ENCODE data around the gene ACOXL. TPM values are rescaled to one million over a fixed set of nuclear protein-coding genes. Genes with fewer than 3 reads are reported as not detected.

The ACOXL gene
- total and polyA plus RNA-seq, 2 of the 8 experiments (the other 6 are each of a cell fraction or from before 2014, with no cell fraction given), result 11.4 to 20.6 TPM

DNA sequence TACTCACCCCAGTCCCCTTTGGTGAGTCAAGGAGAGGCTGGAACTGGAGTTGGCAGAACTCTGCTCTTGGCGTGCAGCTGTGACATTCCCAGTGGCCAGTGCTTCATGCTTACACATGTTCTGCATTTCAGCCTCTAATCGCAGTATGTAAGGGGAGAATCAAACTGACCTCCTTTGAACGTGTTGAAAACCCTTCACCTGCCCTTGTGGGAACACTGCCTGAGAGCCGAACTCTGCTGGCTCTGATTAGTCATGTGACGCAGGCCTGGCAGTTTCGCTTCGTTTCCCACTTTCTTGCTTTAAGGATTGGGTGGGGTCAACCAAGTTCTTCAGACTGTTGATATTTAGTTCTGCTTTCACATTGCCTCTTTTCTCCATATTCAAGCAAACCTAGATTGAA, 214.5 kb downstream of the ACOXL start:
- H3K18ac ChIP-seq (ENCODE audit: extremely low read depth, low read length), result no peak overlapping the region
- H3K14ac ChIP-seq (ENCODE audit: insufficient read length), result no peak overlapping the region
- H3K36me3 ChIP-seq (ENCODE audit: control insufficient read depth in 2 of 4, insufficient read depth in 4 of 4, low read length in 3 of 4), result no peaks in the 10 kb centered on the region
- H3K4ac ChIP-seq (replicated peaks; ENCODE audit: insufficient read length, low read depth, low read length), result no peak overlapping the region
- no peak overlapping the region for H2BK12ac ChIP-seq (ENCODE audit: low read depth, low read length)
- FAIRE-seq (no peak), DNase-seq (ENCODE audit: low read depth in 1 of 2, low spot score in 2 of 2) (no peak)
- H3K23ac ChIP-seq (ENCODE audit: insufficient read length), result no peak overlapping the region
- no peak overlapping the region for H2AFZ ChIP-seq (ENCODE audit: low read length)
- no peak overlapping the region for H2BK120ac ChIP-seq (replicated peaks; ENCODE audit: low read depth, low read length)
- H2BK5ac ChIP-seq (ENCODE audit: low read depth, low read length), result no peak overlapping the region
- H3K79me1 ChIP-seq (ENCODE audit: low read depth, low read length), result no peaks in the 10 kb centered on the region
- H3K9ac ChIP-seq (replicated peaks in 1 of 4; ENCODE audit: extremely low read depth in 1 of 4, low read depth in 3 of 4, low read length in 3 of 4), result no peak overlapping the region
- H3K9me3 ChIP-seq (ENCODE audit: insufficient read depth in 2 of 2, low read depth in 1 of 2, low read length in 1 of 2), result no peaks in the 10 kb centered on the region
- H2BK15ac ChIP-seq (ENCODE audit: low read length), result no peak overlapping the region
- no peak overlapping the region for H4K5ac ChIP-seq (ENCODE audit: insufficient read length, low read depth, low read length)
- no peaks in the 10 kb centered on the region for H3K79me2 ChIP-seq (ENCODE audit: control insufficient read depth in 1 of 2, insufficient read depth in 2 of 2, low read length in 2 of 2)
- H4K20me1 ChIP-seq (replicated peaks in 1 of 2; ENCODE audit: control insufficient read depth in 1 of 2, insufficient read depth in 2 of 2, low read length in 2 of 2), result no peaks in the 10 kb centered on the region
- H4K8ac ChIP-seq (ENCODE audit: extremely low read depth, insufficient read depth, low read length), result no peak overlapping the region
- H2AK5ac ChIP-seq (ENCODE audit: low read depth, low read length), result no peak overlapping the region
- no peaks in the 10 kb centered on the region for H3K4me1 ChIP-seq (replicated peaks in 1 of 4; ENCODE audit: control insufficient read depth in 3 of 4, insufficient read depth in 4 of 4, low read length in 3 of 4)
- no peak overlapping the region for H3K4me2 ChIP-seq (ENCODE audit: insufficient read depth in 1 of 2, low read depth in 2 of 2, low read length in 2 of 2)
- H3K4me3 ChIP-seq (ENCODE audit: extremely low read depth in 1 of 4, insufficient read depth in 2 of 4, low read depth in 3 of 4, low read length in 4 of 4), result no peak overlapping the region
- H2BK20ac ChIP-seq (ENCODE audit: low read length), result no peak overlapping the region
- ChIA-PET CTCF (ENCODE audit: partially characterized antibody) (no interaction called here), POLR2A (ENCODE audit: partially characterized antibody) (no interaction called here)
- WGBS, 2 experiments (ENCODE audit: extremely low coverage in 1 of 2, insufficient coverage in 1 of 2, insufficient read length in 1 of 2, insufficient replicate concordance in 2 of 2, low coverage in 1 of 2, low lambda C conversion rate in 2 of 2, missing lambda C conversion rate in 1 of 2), result 96% methylated on average over 7 of the region's 7 CpGs; no CpG with 5 or more reads in 1 of the 2 experiments
- H3K56ac ChIP-seq (replicated peaks; ENCODE audit: insufficient read length, low read depth, low read length), result no peak overlapping the region
- no peak overlapping the region for H3K27ac ChIP-seq (ENCODE audit: low read depth, low read length)
- no peaks in the 10 kb centered on the region for H3K23me2 ChIP-seq (ENCODE audit: low read depth, low read length)
- no peaks in the 10 kb centered on the region for H3K27me3 ChIP-seq (replicated peaks in 1 of 4; ENCODE audit: control insufficient read depth in 3 of 4, extremely low read depth in 1 of 4, insufficient read depth in 3 of 4, low read length in 3 of 4)
- H4K91ac ChIP-seq (replicated peaks; ENCODE audit: insufficient read length, low read length), result no peak overlapping the region
- TF ChIP-seq TAF1 (IDR thresholded peaks at IDR 0.05; ENCODE audit: low read depth, low read length) (no peak), CBX5 (IDR thresholded peaks at IDR 0.05; ENCODE audit: low read depth, low read length) (no peak), ASH2L (IDR thresholded peaks at IDR 0.05; ENCODE audit: low read length) (no peak), PHF8 (conservative IDR thresholded peaks at IDR 0.05; ENCODE audit: low read depth, low read length) (no peak), CEBPB (IDR thresholded peaks at IDR 0.05; ENCODE audit: low read depth, low read length) (no peak), NANOG (IDR thresholded peaks at IDR 0.05; ENCODE audit: insufficient read depth, low read depth, low read length, poor library complexity, severe bottlenecking) (no peak), HDAC2 (IDR thresholded peaks at IDR 0.05; ENCODE audit: borderline replicate concordance in 1 of 2, low read depth in 2 of 2, low read length in 2 of 2) (no peak), TAF7 (optimal IDR thresholded peaks at IDR 0.05; ENCODE audit: borderline replicate concordance, low read depth, low read length) (no peak)
- TF ChIP-seq, protein P1, sequence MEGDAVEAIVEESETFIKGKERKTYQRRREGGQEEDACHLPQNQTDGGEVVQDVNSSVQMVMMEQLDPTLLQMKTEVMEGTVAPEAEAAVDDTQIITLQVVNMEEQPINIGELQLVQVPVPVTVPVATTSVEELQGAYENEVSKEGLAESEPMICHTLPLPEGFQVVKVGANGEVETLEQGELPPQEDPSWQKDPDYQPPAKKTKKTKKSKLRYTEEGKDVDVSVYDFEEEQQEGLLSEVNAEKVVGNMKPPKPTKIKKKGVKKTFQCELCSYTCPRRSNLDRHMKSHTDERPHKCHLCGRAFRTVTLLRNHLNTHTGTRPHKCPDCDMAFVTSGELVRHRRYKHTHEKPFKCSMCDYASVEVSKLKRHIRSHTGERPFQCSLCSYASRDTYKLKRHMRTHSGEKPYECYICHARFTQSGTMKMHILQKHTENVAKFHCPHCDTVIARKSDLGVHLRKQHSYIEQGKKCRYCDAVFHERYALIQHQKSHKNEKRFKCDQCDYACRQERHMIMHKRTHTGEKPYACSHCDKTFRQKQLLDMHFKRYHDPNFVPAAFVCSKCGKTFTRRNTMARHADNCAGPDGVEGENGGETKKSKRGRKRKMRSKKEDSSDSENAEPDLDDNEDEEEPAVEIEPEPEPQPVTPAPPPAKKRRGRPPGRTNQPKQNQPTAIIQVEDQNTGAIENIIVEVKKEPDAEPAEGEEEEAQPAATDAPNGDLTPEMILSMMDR (IDR thresholded peaks at IDR 0.05; ENCODE audit: control extremely low read depth in 1 of 3, insufficient read depth in 1 of 3, low read depth in 1 of 3, low read length in 3 of 3), result no peak
